ENCODE measurements around the gene FAAP20.

Gene FAAP20

GRCh38 chr1:2192031-2192995 is 2.3 kb downstream of the FAAP20 start:
- Histone ChIP-seq H3K4me3 (ENCODE audit: insufficient read depth, low read depth, low read length) (no peak overlapping the region), H3K27me3 (ENCODE audit: control insufficient read depth, insufficient read depth, low read length, poor library complexity, severe bottlenecking) (no peaks in the 10 kb centered on the region), H3K4me1 (ENCODE audit: control insufficient read depth, insufficient read depth, low read length) (peaks cover 30% of the 10 kb centered on the region), H3K9me3 (ENCODE audit: control insufficient read depth, low read length) (no peaks in the 10 kb centered on the region), H3K36me3 (ENCODE audit: control insufficient read depth, insufficient read depth, low read length) (no peaks in the 10 kb centered on the region), H3K27ac (ENCODE audit: insufficient read depth, low read depth, low read length, poor library complexity, severe bottlenecking) (no peak overlapping the region)
- WGBS, 2 experiments, result 93 to 94% methylated on average over 30 of the region's 30 CpGs

DNA sequence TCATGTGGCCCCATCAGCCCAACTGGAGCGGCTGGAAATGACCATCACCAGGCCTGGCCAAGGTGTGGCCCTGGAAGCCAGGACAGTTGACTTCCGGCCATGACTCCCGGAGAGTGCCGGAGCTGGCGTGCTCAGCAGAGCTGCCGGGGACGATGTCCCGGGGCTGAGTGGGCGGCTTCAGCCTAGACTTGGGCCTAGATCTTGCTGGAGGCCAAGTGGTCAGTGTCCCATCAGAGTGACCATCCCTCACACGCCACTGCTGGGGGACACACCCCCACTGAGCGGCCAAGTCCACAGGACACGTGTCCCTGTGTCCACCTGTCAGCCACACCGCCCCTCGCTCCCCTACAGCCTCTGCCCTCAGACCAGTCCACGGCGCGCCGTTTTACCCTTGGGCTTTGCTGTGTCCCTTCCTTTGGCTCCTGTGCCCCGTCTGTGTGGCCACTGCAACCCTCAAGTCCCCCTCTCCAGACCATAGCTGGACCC is 4.0 kb downstream of the FAAP20 start:
- Histone ChIP-seq H3K9me3 (ENCODE audit: control insufficient read depth, low read length) (no peaks in the 10 kb centered on the region), H3K4me1 (ENCODE audit: control insufficient read depth, insufficient read depth, low read length) (peaks cover 30% of the 10 kb centered on the region), H3K36me3 (ENCODE audit: control insufficient read depth, insufficient read depth, low read length) (peaks cover 6% of the 10 kb centered on the region), H3K27me3 (ENCODE audit: control insufficient read depth, insufficient read depth, low read length, poor library complexity, severe bottlenecking) (no peaks in the 10 kb centered on the region), H3K27ac (ENCODE audit: insufficient read depth, low read depth, low read length, poor library complexity, severe bottlenecking) (no peak overlapping the region), H3K4me3 (ENCODE audit: insufficient read depth, low read depth, low read length) (no peak overlapping the region)
- 94% methylated on average over 19 of the region's 19 CpGs for WGBS, 2 experiments

- H3K27me3 ChIP-seq (ENCODE audit: control insufficient read depth, insufficient read depth, low read length, poor library complexity, severe bottlenecking), result no peaks in the 10 kb centered on the region
- H3K4me1 ChIP-seq (ENCODE audit: control insufficient read depth, insufficient read depth, low read length), result peaks cover 30% of the 10 kb centered on the region
- H3K4me3 ChIP-seq (ENCODE audit: insufficient read depth, low read depth, low read length), result peak overlapping the region; percentile 39
- 28 to 29% methylated on average over 65 of the region's 65 CpGs for WGBS, 2 experiments
- H3K27ac ChIP-seq (ENCODE audit: insufficient read depth, low read depth, low read length, poor library complexity, severe bottlenecking), result peak overlapping the region; percentile 83
- H3K36me3 ChIP-seq (ENCODE audit: control insufficient read depth, insufficient read depth, low read length), result peaks cover 6% of the 10 kb centered on the region
- no peaks in the 10 kb centered on the region for H3K9me3 ChIP-seq (ENCODE audit: control insufficient read depth, low read length)
These were observed 4.8 kb downstream of the FAAP20 start for GRCh38 chr1:2189459-2190425.

DNA sequence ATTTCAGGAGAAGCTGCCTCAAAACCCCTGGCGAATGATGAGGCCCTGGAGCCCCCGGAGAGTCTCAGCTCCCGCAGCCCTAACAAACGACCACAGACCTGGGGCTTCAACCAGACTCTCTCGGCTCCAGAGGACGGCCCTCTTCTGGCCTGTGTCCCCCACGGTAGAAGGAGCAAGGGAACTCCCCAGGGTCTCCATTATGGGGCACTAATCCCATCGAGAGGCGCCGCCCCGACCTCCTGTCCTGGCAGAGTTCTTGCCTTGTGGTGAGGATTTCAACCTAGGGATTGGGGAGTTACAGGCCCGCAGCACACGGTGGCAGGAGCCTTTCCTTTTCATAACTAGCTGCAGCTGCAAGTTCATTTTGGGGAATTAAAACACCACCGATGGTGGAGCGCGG is 6.2 kb downstream of the FAAP20 start:
- Histone ChIP-seq H3K9me3 (ENCODE audit: control insufficient read depth, low read length) (no peaks in the 10 kb centered on the region), H3K27ac (ENCODE audit: insufficient read depth, low read depth, low read length, poor library complexity, severe bottlenecking) (no peak overlapping the region)
- 91 to 92% methylated on average over 16 of the region's 16 CpGs for WGBS, 2 experiments

DNA sequence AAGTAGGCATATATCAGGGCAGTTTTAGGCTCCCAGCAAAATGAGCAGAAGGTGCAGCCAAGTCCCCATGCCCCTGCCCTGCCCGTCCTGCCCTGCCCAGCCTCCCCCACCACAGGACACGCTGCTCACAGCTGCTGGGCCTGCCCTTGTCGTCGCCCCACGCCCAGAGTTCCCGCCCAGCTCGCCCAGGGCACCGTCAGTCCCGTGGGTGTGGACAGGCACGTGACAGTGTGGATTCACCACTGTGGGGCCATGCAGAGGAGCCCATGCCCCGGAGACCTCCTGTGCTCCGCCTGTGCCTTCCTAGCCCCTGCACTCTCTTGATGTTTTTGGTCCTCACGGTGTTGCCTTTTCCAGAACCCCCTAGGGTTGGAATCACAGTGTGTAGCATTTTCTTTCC is 7.0 kb downstream of the FAAP20 start:
- Histone ChIP-seq H3K9me3 (ENCODE audit: control insufficient read depth, low read length) (no peaks in the 10 kb centered on the region), H3K4me3 (ENCODE audit: insufficient read depth, low read depth, low read length) (no peak overlapping the region), H3K36me3 (ENCODE audit: control insufficient read depth, insufficient read depth, low read length) (peaks cover 6% of the 10 kb centered on the region), H3K4me1 (ENCODE audit: control insufficient read depth, insufficient read depth, low read length) (peaks cover 18% of the 10 kb centered on the region), H3K27me3 (ENCODE audit: control insufficient read depth, insufficient read depth, low read length, poor library complexity, severe bottlenecking) (no peaks in the 10 kb centered on the region), H3K27ac (ENCODE audit: insufficient read depth, low read depth, low read length, poor library complexity, severe bottlenecking) (no peak overlapping the region)
- 93% methylated on average over 13 of the region's 13 CpGs for WGBS, 2 experiments

More for the DNA sequence above, 6.2 kb downstream of the FAAP20 start:
- no peak overlapping the region for H3K4me3 ChIP-seq (ENCODE audit: insufficient read depth, low read depth, low read length)
- peaks cover 24% of the 10 kb centered on the region for H3K4me1 ChIP-seq (ENCODE audit: control insufficient read depth, insufficient read depth, low read length)
- H3K36me3 ChIP-seq (ENCODE audit: control insufficient read depth, insufficient read depth, low read length), result peaks cover 6% of the 10 kb centered on the region
- no peaks in the 10 kb centered on the region for H3K27me3 ChIP-seq (ENCODE audit: control insufficient read depth, insufficient read depth, low read length, poor library complexity, severe bottlenecking)

GRCh38 chr1:2186901-2187300 is 7.7 kb downstream of the FAAP20 start:
- 94 to 98% methylated on average over 9 of the region's 9 CpGs for WGBS, 2 experiments

DNA sequence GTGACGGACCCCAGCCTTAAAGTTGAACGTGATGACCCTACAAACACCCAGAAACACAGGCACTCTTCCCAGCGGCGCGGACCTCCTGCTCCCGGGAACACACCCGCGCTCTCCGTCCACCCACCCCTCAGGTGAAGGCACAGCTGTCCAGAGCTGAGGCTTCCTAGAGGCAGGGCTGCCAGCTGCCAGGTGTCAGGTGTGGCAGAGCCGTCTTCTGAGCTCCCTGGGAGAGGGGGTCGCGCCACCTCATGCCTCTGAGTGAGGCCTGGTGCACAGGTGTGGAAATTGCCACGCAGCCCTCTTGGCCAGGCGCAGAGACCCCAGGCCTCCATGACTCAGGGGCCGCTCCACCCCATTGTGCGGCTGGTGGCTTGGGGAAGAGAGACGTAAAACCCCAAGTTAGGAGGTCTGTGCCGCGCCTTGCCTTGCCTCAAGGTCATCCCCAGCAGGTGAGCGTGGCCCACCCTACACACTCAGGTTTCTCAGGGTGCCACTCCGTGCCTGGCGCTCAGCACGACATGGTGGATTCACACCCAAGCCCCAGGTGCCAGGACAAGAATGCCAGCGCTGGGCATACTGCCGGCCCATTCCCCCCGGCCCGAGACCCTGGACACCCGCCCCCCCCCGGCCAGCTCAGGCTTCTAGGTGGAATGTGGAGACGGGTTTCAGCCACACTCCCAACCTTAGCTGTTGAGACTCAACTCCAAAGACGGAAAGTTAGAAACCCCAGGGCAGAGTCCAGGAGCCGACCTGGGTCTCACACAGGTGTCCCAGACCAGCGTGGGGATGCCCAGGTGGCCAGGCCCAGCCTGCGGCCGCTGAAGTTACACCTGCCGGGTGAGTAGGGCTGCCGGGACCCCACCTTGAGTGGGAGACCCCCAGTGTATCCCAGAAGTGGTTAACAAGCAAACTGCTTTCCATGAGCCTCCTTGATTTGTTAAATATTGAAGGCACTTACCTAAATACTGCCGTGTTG is 8.4 kb downstream of the FAAP20 start:
- no peaks in the 10 kb centered on the region for H3K27me3 ChIP-seq (ENCODE audit: control insufficient read depth, insufficient read depth, low read length, poor library complexity, severe bottlenecking)
- peaks cover 18% of the 10 kb centered on the region for H3K4me1 ChIP-seq (ENCODE audit: control insufficient read depth, insufficient read depth, low read length)
- H3K36me3 ChIP-seq (ENCODE audit: control insufficient read depth, insufficient read depth, low read length), result peaks cover 6% of the 10 kb centered on the region
- H3K27ac ChIP-seq (ENCODE audit: insufficient read depth, low read depth, low read length, poor library complexity, severe bottlenecking), result no peak overlapping the region
- WGBS, 2 experiments, result 96 to 97% methylated on average over 38 of the region's 38 CpGs
- H3K4me3 ChIP-seq (ENCODE audit: insufficient read depth, low read depth, low read length), result no peak overlapping the region
- no peaks in the 10 kb centered on the region for H3K9me3 ChIP-seq (ENCODE audit: control insufficient read depth, low read length)

More at GRCh38 chr1:2186901-2187300, 7.7 kb downstream of the FAAP20 start:
- no peaks in the 10 kb centered on the region for H3K27me3 ChIP-seq (ENCODE audit: control insufficient read depth, insufficient read depth, low read length, poor library complexity, severe bottlenecking)
- peaks cover 6% of the 10 kb centered on the region for H3K36me3 ChIP-seq (ENCODE audit: control insufficient read depth, insufficient read depth, low read length)
- no peak overlapping the region for H3K27ac ChIP-seq (ENCODE audit: insufficient read depth, low read depth, low read length, poor library complexity, severe bottlenecking)
- H3K4me1 ChIP-seq (ENCODE audit: control insufficient read depth, insufficient read depth, low read length), result peaks cover 18% of the 10 kb centered on the region
- no peaks in the 10 kb centered on the region for H3K9me3 ChIP-seq (ENCODE audit: control insufficient read depth, low read length)
- no peak overlapping the region for H3K4me3 ChIP-seq (ENCODE audit: insufficient read depth, low read depth, low read length)

- 97% methylated on average over 33 of the region's 33 CpGs for WGBS, 2 experiments
These were observed 9.6 kb downstream of the FAAP20 start for GRCh38 chr1:2184934-2185333.

GRCh38 chr1:2184531-2184930 is 10.0 kb downstream of the FAAP20 start:
- Histone ChIP-seq H3K27ac (ENCODE audit: insufficient read depth, low read depth, low read length, poor library complexity, severe bottlenecking) (no peak overlapping the region), H3K27me3 (ENCODE audit: control insufficient read depth, insufficient read depth, low read length, poor library complexity, severe bottlenecking) (no peaks in the 10 kb centered on the region), H3K36me3 (ENCODE audit: control insufficient read depth, insufficient read depth, low read length) (peaks cover 6% of the 10 kb centered on the region), H3K4me1 (ENCODE audit: control insufficient read depth, insufficient read depth, low read length) (peaks cover 4% of the 10 kb centered on the region), H3K9me3 (ENCODE audit: control insufficient read depth, low read length) (no peaks in the 10 kb centered on the region), H3K4me3 (ENCODE audit: insufficient read depth, low read depth, low read length) (no peak overlapping the region)
- WGBS, 2 experiments, result 94 to 95% methylated on average over 18 of the region's 18 CpGs

More at GRCh38 chr1:2184934-2185333, 9.6 kb downstream of the FAAP20 start:
- Histone ChIP-seq H3K36me3 (ENCODE audit: control insufficient read depth, insufficient read depth, low read length) (peaks cover 6% of the 10 kb centered on the region), H3K9me3 (ENCODE audit: control insufficient read depth, low read length) (no peaks in the 10 kb centered on the region), H3K4me3 (ENCODE audit: insufficient read depth, low read depth, low read length) (no peak overlapping the region), H3K27me3 (ENCODE audit: control insufficient read depth, insufficient read depth, low read length, poor library complexity, severe bottlenecking) (no peaks in the 10 kb centered on the region), H3K4me1 (ENCODE audit: control insufficient read depth, insufficient read depth, low read length) (peaks cover 7% of the 10 kb centered on the region), H3K27ac (ENCODE audit: insufficient read depth, low read depth, low read length, poor library complexity, severe bottlenecking) (no peak overlapping the region)
